ENCODE measurements around the gene WDR88.

GRCh38 chr19:33186431-33187182 lies 54.7 kb downstream of the WDR88 start:
- no peak for TF ChIP-seq CTCF (IDR thresholded peaks at IDR 0.05)
- TF ChIP-seq POLR2A (IDR thresholded peaks at IDR 0.05): no peak

All from body of pancreas (tissue), 4 donors.